PC-9 (cell line): ENCODE results near the gene CWH43. TPM values are rescaled to one million over a fixed set of nuclear protein-coding genes. Genes with fewer than 3 reads are reported as not detected.
"Not testable (repeated sequence)": the region's sequence is repeated elsewhere in the genome, so short reads cannot be mapped to it uniquely, and the experiment has no call there.

Source experiments
- BruUV-seq: library from RNA; stranded (reverse); fragments of 400-500 nt; replicated peaks from 2 replicates; lab custom pipeline; 2021; lab: Mats Ljungman, UMichigan
- CTCF ChIA-PET: fragments of 300-600 bp; sonication (Branson Sonifier 250); formaldehyde crosslinking; loops from one replicate; lab custom pipeline; 2022; ENCODE audit warnings: antibody characterized with exemption; lab: Charles Lee
- POLR2A ChIA-PET: fragments of 300-600 bp; sonication (Branson Sonifier 250); formaldehyde crosslinking; loops from one replicate; lab custom pipeline; 2022; ENCODE audit warnings: antibody characterized with exemption; ENCODE audit not compliant: unreplicated experiment; lab: Charles Lee
- DNase-seq, 2 experiments: peaks; one replicate each; pipeline versions ENCODE4 v3.0.0 to v3.0.0-alpha.2; 2015 to 2022; ENCODE audit warnings: mixed read lengths in 1 of 2
- H2AFZ ChIP-seq: fragments of 200-600 bp; sonication (generic); 2 replicates; pipeline ENCODE4 v1.8.1; 2017; ENCODE audit warnings: antibody characterized with exemption
- H3F3A ChIP-seq: fragments of 200-600 bp; sonication (generic); 2 replicates; pipeline ENCODE4 v1.8.1; 2017; ENCODE audit warnings: antibody characterized with exemption, mild to moderate bottlenecking, low read depth; ENCODE audit not compliant: insufficient read depth
- H3K27ac ChIP-seq: fragments of 200-600 bp; sonication (generic); 2 replicates; pipeline ENCODE4 v1.6.1; 2016; ENCODE audit warnings: mixed run types
- H3K27me3 ChIP-seq: fragments of 200-600 bp; sonication (generic); 2 replicates; pipeline ENCODE4 v1.6.1; 2016; ENCODE audit warnings: low read depth, mixed run types; ENCODE audit not compliant: insufficient read depth
- H3K36me3 ChIP-seq: fragments of 200-600 bp; sonication (generic); 2 replicates; pipeline ENCODE4 v1.6.1; 2016; ENCODE audit warnings: low read depth, mixed run types
- H3K4me1 ChIP-seq: fragments of 200-600 bp; sonication (generic); replicated peaks from 2 replicates; pipeline ENCODE4 v1.6.1; 2016; ENCODE audit warnings: mixed run types; ENCODE audit not compliant: insufficient read depth
- H3K4me2 ChIP-seq: fragments of 200-600 bp; sonication (generic); 2 replicates; pipeline ENCODE4 v1.6.1; 2017; ENCODE audit warnings: mixed run types
- H3K4me3 ChIP-seq: fragments of 200-600 bp; sonication (generic); 2 replicates; pipeline ENCODE4 v1.6.1; 2016; ENCODE audit warnings: mixed run types
- H3K79me2 ChIP-seq: fragments of 200-600 bp; sonication (generic); 2 replicates; pipeline ENCODE4 v1.6.1; 2017; ENCODE audit warnings: low read depth, mixed run types
- H3K9me2 ChIP-seq: fragments of 200-600 bp; sonication (generic); 2 replicates; pipeline ENCODE4 v1.8.1; 2017; ENCODE audit warnings: mild to moderate bottlenecking; ENCODE audit not compliant: insufficient read depth
- H3K9me3 ChIP-seq: fragments of 200-600 bp; sonication (generic); 2 replicates; pipeline ENCODE4 v1.8.1; 2016; ENCODE audit warnings: low read depth; ENCODE audit not compliant: insufficient read depth
- H4K20me1 ChIP-seq: fragments of 200-600 bp; sonication (generic); 2 replicates; pipeline ENCODE4 v1.8.1; 2017; ENCODE audit not compliant: insufficient read depth
- CTCF ChIP-seq: fragments of 200-600 bp; sonication (generic); conservative IDR thresholded peaks from 2 replicates; pipeline ENCODE4 v1.6.1; 2017; ENCODE audit warnings: mixed run types, antibody characterized with exemption, mild to moderate bottlenecking, moderate library complexity
- EZH2 ChIP-seq: fragments of 200-600 bp; sonication (generic); IDR thresholded peaks from 2 replicates; pipeline ENCODE4 v1.8.0; 2017; ENCODE audit warnings: antibody characterized with exemption, low read depth
- intact Hi-C: fragments of 100-400 bp; cut with micrococcal nuclease; formaldehyde crosslinking; loops from one replicate; pipeline ENCODE4 v1.10.0; 2022; ENCODE audit not compliant: unreplicated experiment
- total RNA-seq: library from RNA; stranded (reverse); gene quantifications from 2 replicates; pipeline ENCODE4 v1.2.3, GENCODE V29; 2021

Gene CWH43
- total RNA-seq, 1 experiment from 2014 or later, result not detected

- ChIA-PET POLR2A (no interaction called here), CTCF (no interaction called here)
- DNase-seq, result no peak
- no peaks in the 10 kb centered on the region for H3K4me1 ChIP-seq
- no peak overlapping the region for H3K4me3 ChIP-seq
- intact Hi-C loops, result no loop called here
- no peaks in the 10 kb centered on the region for H3K79me2 ChIP-seq
- no peak overlapping the region for H3K27ac ChIP-seq
- H3K36me3 ChIP-seq, result no peaks in the 10 kb centered on the region
- H4K20me1 ChIP-seq, result no peaks in the 10 kb centered on the region
- TF ChIP-seq CTCF, result no peak
- TF ChIP-seq EZH2, result no peak
- no peaks in the 10 kb centered on the region for H3K27me3 ChIP-seq
- H3F3A ChIP-seq, result no peaks in the 10 kb centered on the region
- H3K9me2 ChIP-seq, result no peaks in the 10 kb centered on the region
- H2AFZ ChIP-seq, result no peak overlapping the region; the same call in 1 of the 2 replicates
- no peak overlapping the region for H3K4me2 ChIP-seq
- no peaks in the 10 kb centered on the region for H3K9me3 ChIP-seq
- BruUV-seq, result no TSS peak
Observed at GRCh38 chr4:49063670-49064069, 77.6 kb downstream of the CWH43 start.

DNA sequence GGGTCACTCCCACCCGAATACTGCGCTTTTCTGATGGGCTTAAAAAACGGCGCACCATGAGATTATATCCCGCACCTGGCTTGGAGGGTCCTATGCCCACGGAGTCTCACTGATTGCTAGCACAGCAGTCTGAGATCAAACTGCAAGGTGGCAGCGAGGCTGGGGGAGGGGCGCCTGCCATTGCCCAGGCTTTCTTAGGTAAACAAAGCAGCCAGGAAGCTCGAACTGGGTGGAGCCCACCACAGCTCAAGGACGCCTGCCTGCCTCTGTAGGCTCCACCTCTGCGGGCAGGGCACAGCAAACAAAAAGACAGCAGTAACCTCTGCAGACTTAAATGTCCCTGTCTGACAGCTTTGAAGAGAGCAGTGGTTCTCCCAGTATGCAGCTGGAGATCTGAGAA lies 86.1 kb downstream of the CWH43 start:
- H3K36me3 ChIP-seq, H2AFZ ChIP-seq, H3F3A ChIP-seq, BruUV-seq, intact Hi-C loops, H3K4me2 ChIP-seq, H4K20me1 ChIP-seq, CTCF ChIA-PET, H3K4me1 ChIP-seq, H3K9me3 ChIP-seq, H3K9me2 ChIP-seq, H3K4me3 ChIP-seq, H3K79me2 ChIP-seq, H3K27me3 ChIP-seq, POLR2A ChIA-PET, H3K27ac ChIP-seq, DNase-seq: not testable (repeated sequence)

DNA sequence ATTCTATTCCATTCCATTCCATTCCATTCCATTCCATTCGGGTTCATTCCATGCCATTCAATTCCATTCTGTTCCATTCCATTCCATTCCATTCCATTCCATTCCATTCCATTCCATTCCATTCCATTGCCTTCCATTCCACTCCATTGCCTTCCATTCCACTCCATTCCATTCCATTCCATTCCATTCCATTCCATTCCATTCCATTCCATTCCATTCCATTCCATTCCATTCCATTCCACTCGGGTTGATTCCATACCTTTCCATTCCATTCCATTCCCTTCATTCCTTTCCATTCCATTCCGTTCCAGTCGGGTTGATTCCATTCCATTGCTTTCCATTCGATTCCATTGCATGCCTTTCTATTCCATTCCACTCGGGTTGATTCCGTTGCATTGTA lies 105.8 kb downstream of the CWH43 start:
- H3K36me3 ChIP-seq, CTCF ChIA-PET, H3K4me1 ChIP-seq, H3K27me3 ChIP-seq, H3K79me2 ChIP-seq, DNase-seq, H3F3A ChIP-seq, H3K9me3 ChIP-seq, H4K20me1 ChIP-seq, H2AFZ ChIP-seq, H3K9me2 ChIP-seq, intact Hi-C loops, H3K4me3 ChIP-seq, BruUV-seq, H3K27ac ChIP-seq, POLR2A ChIA-PET, H3K4me2 ChIP-seq: not testable (repeated sequence)

DNA sequence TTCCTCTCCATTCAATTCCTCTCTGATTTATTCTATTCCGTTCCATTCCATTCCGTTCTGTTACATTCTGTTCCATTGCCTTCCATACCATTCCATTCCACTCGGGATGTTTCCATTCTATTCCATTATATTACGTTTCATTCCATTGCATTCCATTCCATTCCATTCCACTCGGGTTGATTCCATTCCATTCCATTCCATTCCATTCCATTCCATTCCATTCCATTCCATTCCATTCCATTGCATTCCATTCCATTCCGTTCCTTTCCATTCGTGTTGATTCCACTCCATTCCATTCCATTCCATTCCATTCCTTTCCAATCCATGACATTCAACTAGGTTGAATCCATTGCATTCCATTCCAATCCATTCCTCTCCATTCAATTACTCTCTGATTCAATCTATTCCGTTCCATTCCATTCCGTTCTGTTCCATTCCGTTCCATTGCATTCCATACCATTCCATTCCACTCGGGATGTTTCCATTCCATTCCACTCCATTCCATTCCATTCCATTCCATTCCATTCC lies 106.6 kb downstream of the CWH43 start:
- intact Hi-C loops, H2AFZ ChIP-seq, H3K27me3 ChIP-seq, DNase-seq, H3K4me1 ChIP-seq, H3K79me2 ChIP-seq, H3K9me2 ChIP-seq, BruUV-seq, H3F3A ChIP-seq, H4K20me1 ChIP-seq, H3K4me3 ChIP-seq, H3K4me2 ChIP-seq, H3K9me3 ChIP-seq, H3K27ac ChIP-seq, H3K36me3 ChIP-seq, CTCF ChIA-PET, POLR2A ChIA-PET: not testable (repeated sequence)

DNA sequence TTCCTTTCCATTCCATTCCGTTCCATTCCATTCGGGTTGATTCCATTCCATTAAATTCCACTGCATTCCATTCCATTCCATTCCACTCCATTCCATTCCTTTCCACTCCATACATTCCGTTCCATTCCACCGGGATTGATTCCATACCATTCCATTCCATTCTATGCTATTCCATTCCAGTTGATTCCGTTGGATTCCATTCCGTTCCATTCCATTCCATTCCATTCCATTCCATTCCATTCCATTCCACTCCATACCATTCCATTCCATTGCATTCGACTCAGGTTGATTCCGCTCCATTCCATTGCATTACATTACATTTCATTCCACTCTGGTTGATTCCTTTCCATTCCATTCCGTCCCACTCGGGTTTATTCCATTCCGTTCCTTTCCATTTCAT lies 110.1 kb downstream of the CWH43 start:
- H3K9me3 ChIP-seq, H3K36me3 ChIP-seq, BruUV-seq, H3K9me2 ChIP-seq, H3K79me2 ChIP-seq, H3K27ac ChIP-seq, H2AFZ ChIP-seq, H3F3A ChIP-seq, H4K20me1 ChIP-seq, H3K4me1 ChIP-seq, H3K4me3 ChIP-seq, H3K27me3 ChIP-seq, DNase-seq, CTCF ChIA-PET, POLR2A ChIA-PET, H3K4me2 ChIP-seq, intact Hi-C loops: not testable (repeated sequence)

DNA sequence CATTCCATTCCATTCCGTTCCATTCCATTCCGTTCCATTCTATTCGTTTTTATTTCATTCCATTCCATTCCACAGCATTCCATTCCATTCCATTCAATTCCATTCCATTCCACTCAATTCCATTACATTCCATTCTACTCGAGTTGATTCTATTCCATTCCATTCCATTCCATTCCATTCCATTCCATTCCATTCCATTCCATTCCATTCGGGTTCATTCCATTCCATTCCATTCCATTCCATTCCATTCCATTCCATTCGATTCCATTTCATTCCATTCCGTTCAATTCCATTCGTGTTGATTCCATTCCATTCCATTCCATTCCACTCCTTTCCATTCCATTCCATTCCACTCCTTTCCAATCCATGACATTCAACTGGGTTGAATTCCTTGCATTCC lies 110.6 kb downstream of the CWH43 start:
- H2AFZ ChIP-seq, H3K4me3 ChIP-seq, H3K36me3 ChIP-seq, H3K79me2 ChIP-seq, H3K9me2 ChIP-seq, BruUV-seq, H3K27ac ChIP-seq, POLR2A ChIA-PET, DNase-seq, H3K27me3 ChIP-seq, CTCF ChIA-PET, H3K4me2 ChIP-seq, intact Hi-C loops, H3F3A ChIP-seq, H4K20me1 ChIP-seq, H3K4me1 ChIP-seq, H3K9me3 ChIP-seq: not testable (repeated sequence)

DNA sequence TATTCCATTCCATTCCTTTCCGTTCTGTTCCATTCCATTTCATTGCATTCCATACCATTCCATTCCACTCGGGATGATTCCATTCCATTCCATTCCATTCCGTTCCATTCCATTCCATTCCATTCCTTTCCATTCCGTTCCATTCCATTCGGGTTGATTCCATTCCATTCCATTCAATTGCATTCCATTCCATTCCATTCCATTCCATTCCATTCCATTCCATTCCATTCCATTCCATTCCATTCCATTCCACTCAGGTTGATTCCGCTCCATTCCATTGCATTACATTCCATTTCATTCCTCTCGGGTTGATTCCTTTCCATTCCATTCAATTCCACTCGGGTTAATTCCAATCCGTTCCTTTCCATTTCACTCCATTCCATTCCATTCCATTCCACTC lies 111.0 kb downstream of the CWH43 start:
- DNase-seq, H3K4me3 ChIP-seq, POLR2A ChIA-PET, CTCF ChIA-PET, BruUV-seq, H3K4me1 ChIP-seq, H3K9me3 ChIP-seq, H3K79me2 ChIP-seq, H3F3A ChIP-seq, H3K27me3 ChIP-seq, intact Hi-C loops, H3K9me2 ChIP-seq, H3K27ac ChIP-seq, H4K20me1 ChIP-seq, H3K4me2 ChIP-seq, H2AFZ ChIP-seq, H3K36me3 ChIP-seq: not testable (repeated sequence)
